ENCODE measurements around the gene SPIRE2. TPM values are rescaled to one million over a fixed set of nuclear protein-coding genes. Genes with fewer than 3 reads are reported as not detected.

SPIRE2 gene
- polyA plus RNA-seq, 1 donor (not counting 4 experiments of a cell fraction or from before 2014, with no cell fraction given) = 1.1 TPM

GRCh38 chr16:89808475-89808874, 19.8 kb upstream of the SPIRE2 start:
- no peak overlapping the region for H3K27ac ChIP-seq (ENCODE audit: control insufficient read depth, insufficient read depth, low read length)
- H2AFZ ChIP-seq (ENCODE audit: control insufficient read depth, low read length) = no peak overlapping the region
- no peaks in the 10 kb centered on the region for H3K27me3 ChIP-seq (ENCODE audit: control insufficient read depth, extremely low read depth, insufficient read depth, low read length)
- H3K9me1 ChIP-seq (ENCODE audit: control insufficient read depth, extremely low read depth, insufficient read depth, low read length) = no peaks in the 10 kb centered on the region
- H3K4me2 ChIP-seq (ENCODE audit: control insufficient read depth, extremely low read depth, insufficient read depth, low read depth, low read length) = no peak overlapping the region
- H3K36me3 ChIP-seq (ENCODE audit: control insufficient read depth in 2 of 2, extremely low read depth in 1 of 2, insufficient read depth in 2 of 2, low read length in 2 of 2) = peaks cover 2 to 5% of the 10 kb centered on the region in 2 experiments
- H3K4me1 ChIP-seq (ENCODE audit: control insufficient read depth, extremely low read depth, insufficient read depth, low read length) = no peaks in the 10 kb centered on the region
- dilution Hi-C loops (cut with MboI; ENCODE audit: extremely low pct_ligation_motif_present, low sequenced_read_pairs) = no loop called here
- peaks cover 4% of the 10 kb centered on the region for H3K79me2 ChIP-seq (ENCODE audit: control insufficient read depth, insufficient read depth, low read length)
- no peak overlapping the region for H3K9ac ChIP-seq (ENCODE audit: control insufficient read depth, extremely low read depth, insufficient read depth, low read length)
- no peak overlapping the region for H3K4me3 ChIP-seq (ENCODE audit: control insufficient read depth in 2 of 3, extremely low read depth in 1 of 3, insufficient read depth in 2 of 3, low read depth in 1 of 3, low read length in 3 of 3)
- DNase-seq (ENCODE audit: low read depth, low spot score) (no peak), FAIRE-seq (no peak)
- H4K20me1 ChIP-seq (ENCODE audit: control insufficient read depth, extremely low read depth, insufficient read depth, low read length) = no peaks in the 10 kb centered on the region
- TF ChIP-seq EZH2 (IDR thresholded peaks at IDR 0.05; ENCODE audit: low read length) = no peak
- TF ChIP-seq CTCF (optimal IDR thresholded peaks at IDR 0.05 in 1 of 3, IDR thresholded peaks at IDR 0.05 in 1 of 3, conservative IDR thresholded peaks at IDR 0.05 in 1 of 3; ENCODE audit: extremely low read depth in 1 of 3, insufficient read depth in 2 of 3, low read length in 3 of 3) = no peak
- no peaks in the 10 kb centered on the region for H3K9me3 ChIP-seq (ENCODE audit: control insufficient read depth, low read depth, low read length)

GRCh38 chr16:89811321-89811720, 17.0 kb upstream of the SPIRE2 start:
- dilution Hi-C loops (cut with MboI; ENCODE audit: extremely low pct_ligation_motif_present, low sequenced_read_pairs) = no loop called here
- Histone ChIP-seq H3K9ac (ENCODE audit: control insufficient read depth, extremely low read depth, insufficient read depth, low read length) (no peak overlapping the region), H3K4me2 (ENCODE audit: control insufficient read depth, extremely low read depth, insufficient read depth, low read depth, low read length) (no peak overlapping the region), H3K9me3 (ENCODE audit: control insufficient read depth, low read depth, low read length) (no peaks in the 10 kb centered on the region), H3K9me1 (ENCODE audit: control insufficient read depth, extremely low read depth, insufficient read depth, low read length) (no peaks in the 10 kb centered on the region), H3K27me3 (ENCODE audit: control insufficient read depth, extremely low read depth, insufficient read depth, low read length) (no peaks in the 10 kb centered on the region), H3K36me3 (ENCODE audit: control insufficient read depth in 2 of 2, extremely low read depth in 1 of 2, insufficient read depth in 2 of 2, low read length in 2 of 2) (no peaks in the 10 kb centered on the region), H4K20me1 (ENCODE audit: control insufficient read depth, extremely low read depth, insufficient read depth, low read length) (no peaks in the 10 kb centered on the region), H3K4me3 (ENCODE audit: control insufficient read depth in 2 of 3, extremely low read depth in 1 of 3, insufficient read depth in 2 of 3, low read depth in 1 of 3, low read length in 3 of 3) (no peak overlapping the region), H3K79me2 (ENCODE audit: control insufficient read depth, insufficient read depth, low read length) (peaks cover 29% of the 10 kb centered on the region), H3K4me1 (ENCODE audit: control insufficient read depth, extremely low read depth, insufficient read depth, low read length) (no peaks in the 10 kb centered on the region), H3K27ac (ENCODE audit: control insufficient read depth, insufficient read depth, low read length) (no peak overlapping the region), H2AFZ (ENCODE audit: control insufficient read depth, low read length) (no peak overlapping the region)
- no peak for DNase-seq (ENCODE audit: low read depth, low spot score)
- TF ChIP-seq EZH2 (IDR thresholded peaks at IDR 0.05; ENCODE audit: low read length) (no peak), CTCF (optimal IDR thresholded peaks at IDR 0.05 in 1 of 3, IDR thresholded peaks at IDR 0.05 in 1 of 3, conservative IDR thresholded peaks at IDR 0.05 in 1 of 3; ENCODE audit: extremely low read depth in 1 of 3, insufficient read depth in 2 of 3, low read length in 3 of 3) (no peak)
- no peak for FAIRE-seq
